ENCODE results near the gene SMOC1. TPM values are rescaled to one million over a fixed set of nuclear protein-coding genes. Genes with fewer than 3 reads are reported as not detected.

Gene SMOC1
- total RNA-seq, 2 donors from 2014 or later = 14.1 to 18.6 TPM

- no peak for DNase-seq (ENCODE audit: low spot score)
- TF ChIP-seq CTCF (IDR thresholded peaks at IDR 0.05) = no peak
- H3K27me3 ChIP-seq = no peaks in the 10 kb centered on the region
Measured at GRCh38 chr14:70021548-70022220, 142.5 kb downstream of the SMOC1 start.

GRCh38 chr14:70022771-70023445, 143.7 kb downstream of the SMOC1 start:
- Histone ChIP-seq H3K27me3 (no peaks in the 10 kb centered on the region), H3K4me3 (no peak overlapping the region), H3K36me3 (no peaks in the 10 kb centered on the region), H3K27ac (no peak overlapping the region), H3K4me1 (peaks cover 0 to 11% of the 10 kb centered on the region in 2 donors), H3K9me3 (no peaks in the 10 kb centered on the region)
- no peak for TF ChIP-seq CTCF (IDR thresholded peaks at IDR 0.05)
- no peak for DNase-seq (ENCODE audit: low spot score)

More at GRCh38 chr14:70021548-70022220, 142.5 kb downstream of the SMOC1 start:
- Histone ChIP-seq H3K36me3 (no peaks in the 10 kb centered on the region), H3K4me1 (peaks cover 0 to 11% of the 10 kb centered on the region in 2 donors), H3K9me3 (no peaks in the 10 kb centered on the region), H3K4me3 (no peak overlapping the region), H3K27ac (no peak overlapping the region)

DNA sequence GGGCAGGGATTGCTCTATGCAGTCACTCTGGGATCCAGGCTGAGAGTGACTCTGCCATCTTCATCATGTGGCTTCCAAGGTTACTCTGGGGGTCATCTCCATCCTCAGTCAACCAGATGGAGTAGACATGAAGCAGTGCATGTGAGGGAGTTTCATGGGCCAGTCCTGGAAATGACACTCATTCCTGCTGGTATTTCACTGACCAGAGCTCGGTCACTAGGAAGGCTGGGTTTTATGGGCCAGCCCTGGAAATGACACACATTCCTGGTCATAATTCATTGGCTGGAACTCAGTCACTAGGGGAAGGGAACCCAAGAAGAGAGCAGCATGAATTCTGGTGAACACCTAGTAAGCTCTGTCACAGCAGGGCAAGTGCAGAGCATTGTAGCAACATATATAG, 144.7 kb downstream of the SMOC1 start:
- Histone ChIP-seq H3K9me3 (no peaks in the 10 kb centered on the region), H3K27ac (no peak overlapping the region), H3K36me3 (no peaks in the 10 kb centered on the region), H3K4me3 (no peak overlapping the region), H3K27me3 (no peaks in the 10 kb centered on the region), H3K4me1 (peaks cover 0 to 3% of the 10 kb centered on the region in 2 donors)
- no peak for TF ChIP-seq CTCF (IDR thresholded peaks at IDR 0.05)
- DNase-seq (ENCODE audit: low spot score) = no peak

GRCh38 chr14:70027785-70028428, 148.7 kb downstream of the SMOC1 start:
- H3K27me3 ChIP-seq = no peaks in the 10 kb centered on the region
- no peak overlapping the region for H3K4me3 ChIP-seq
- no peak overlapping the region for H3K27ac ChIP-seq
- no peaks in the 10 kb centered on the region for H3K4me1 ChIP-seq
- peak; percentile 70 for DNase-seq (ENCODE audit: low spot score)
- no peaks in the 10 kb centered on the region for H3K9me3 ChIP-seq
- H3K36me3 ChIP-seq = no peaks in the 10 kb centered on the region
- TF ChIP-seq CTCF (IDR thresholded peaks at IDR 0.05) = peak; percentile 93 to 95

- no peak for DNase-seq (ENCODE audit: low spot score)
- H3K27me3 ChIP-seq = no peaks in the 10 kb centered on the region
Measured at GRCh38 chr14:70029296-70030132, 150.3 kb downstream of the SMOC1 start.

More at GRCh38 chr14:70029296-70030132, 150.3 kb downstream of the SMOC1 start:
- Histone ChIP-seq H3K27ac (no peak overlapping the region), H3K9me3 (no peaks in the 10 kb centered on the region), H3K36me3 (no peaks in the 10 kb centered on the region), H3K4me1 (no peaks in the 10 kb centered on the region), H3K4me3 (no peak overlapping the region)
- TF ChIP-seq CTCF (IDR thresholded peaks at IDR 0.05) = no peak
